Hepatocyte (in vitro differentiated cells): Measurements from ENCODE around the gene RPP25L. TPM values are rescaled to one million over a fixed set of nuclear protein-coding genes. Genes with fewer than 3 reads are reported as not detected.

Experiments
- DNase-seq: peaks from one replicate; pipeline ENCODE4 v3.0.0-alpha.2; 2016; ENCODE audit warnings: low spot score
- H2AFZ ChIP-seq: fragments of 200-600 bp; sonication (generic); 2 replicates; pipeline ENCODE4 v1.6.0; 2016; ENCODE audit warnings: antibody characterized with exemption, mild to moderate bottlenecking
- H3K27ac ChIP-seq: fragments of 200-600 bp; sonication (generic); 2 replicates; pipeline ENCODE4 v1.5.1; 2016; ENCODE audit warnings: mild to moderate bottlenecking
- H3K27me3 ChIP-seq: fragments of 200-600 bp; sonication (generic); 2 replicates; pipeline ENCODE4 v1.6.1; 2016
- H3K36me3 ChIP-seq: fragments of 200-600 bp; sonication (generic); replicated peaks from 2 replicates; pipeline ENCODE4 v1.5.1; 2016; ENCODE audit warnings: low read depth; ENCODE audit not compliant: insufficient read depth
- H3K4me1 ChIP-seq: fragments of 200-600 bp; sonication (generic); 2 replicates; pipeline ENCODE4 v1.5.1; 2016; ENCODE audit warnings: mild to moderate bottlenecking, moderate library complexity; ENCODE audit not compliant: insufficient read depth
- H3K4me2 ChIP-seq: fragments of 200-600 bp; sonication (generic); 2 replicates; pipeline ENCODE4 v1.6.0; 2016
- H3K4me3 ChIP-seq: fragments of 200-600 bp; sonication (generic); 2 replicates; pipeline ENCODE4 v1.5.1; 2016; ENCODE audit warnings: mild to moderate bottlenecking
- H3K79me2 ChIP-seq: fragments of 200-600 bp; sonication (generic); 2 replicates; pipeline ENCODE4 v1.6.0; 2017; ENCODE audit warnings: mild to moderate bottlenecking
- H3K9me2 ChIP-seq: fragments of 200-600 bp; sonication (generic); replicated peaks from 2 replicates; pipeline ENCODE4 v1.6.0; 2017; ENCODE audit warnings: mild to moderate bottlenecking; ENCODE audit not compliant: insufficient read depth
- H3K9me3 ChIP-seq: fragments of 200-600 bp; sonication (generic); 2 replicates; pipeline ENCODE4 v1.5.1; 2016; ENCODE audit warnings: low read depth, mild to moderate bottlenecking
- H4K20me1 ChIP-seq: fragments of 200-600 bp; sonication (generic); 2 replicates; pipeline ENCODE4 v1.6.0; 2016; ENCODE audit warnings: mild to moderate bottlenecking; ENCODE audit not compliant: insufficient read depth, poor library complexity, severe bottlenecking
- CTCF ChIP-seq: fragments of 200-600 bp; sonication (generic); IDR thresholded peaks from 2 replicates; pipeline ENCODE4 v1.5.1; 2016; ENCODE audit warnings: antibody characterized with exemption, mild to moderate bottlenecking; ENCODE audit not compliant: poor library complexity
- EZH2 ChIP-seq: fragments of 200-600 bp; sonication (generic); IDR thresholded peaks from 2 replicates; pipeline ENCODE4 v1.6.1; 2016; ENCODE audit warnings: antibody characterized with exemption, mild to moderate bottlenecking, borderline replicate concordance
- EZH2phosphoT487 ChIP-seq: fragments of 200-600 bp; sonication (generic); IDR thresholded peaks from one replicate; pipeline ENCODE4 v1.6.1; 2018; ENCODE audit warnings: antibody characterized with exemption, mild to moderate bottlenecking, low read depth, moderate library complexity; ENCODE audit not compliant: unreplicated experiment, severe bottlenecking
- WGBS: methylation state at CpG from one replicate; pipeline ENCODE4 v1.1.6; 2016; ENCODE audit warnings: low lambda C conversion rate; ENCODE audit errors: missing lambda C conversion rate; 5-methylcytosine and 5-hydroxymethylcytosine counted together
- polyA plus RNA-seq: library from polyadenylated mRNA; unstranded; fragments of >200 nt; fragmentation: Nextera tagmentation; extraction: Ambion mirVana; gene quantifications from 2 replicates; pipeline ENCODE4 v1.2.1, GENCODE V29; 2016
- small RNA-seq: library from RNA; depleted of rRNA; stranded (forward); fragments of <200 nt; gene quantifications from one replicate; pipeline ENCODE3, GENCODE V24; 2014
- total RNA-seq: library from RNA; depleted of rRNA; stranded (reverse); fragments of >200 nt; gene quantifications from 2 replicates; pipeline ENCODE4 v1.2.3, GENCODE V29; 2014

RPP25L gene
- total and polyA plus RNA-seq, 2 experiments from 2014 or later, result 30.0 to 35.7 TPM

- H3K36me3 ChIP-seq, result no peaks in the 10 kb centered on the region
- peaks cover 20% of the 10 kb centered on the region for H3K4me1 ChIP-seq
- no peak for DNase-seq
- no peaks in the 10 kb centered on the region for H3K27me3 ChIP-seq
- H3K4me3 ChIP-seq, result no peak overlapping the region
- no peaks in the 10 kb centered on the region for H3K9me2 ChIP-seq
- H4K20me1 ChIP-seq, result no peaks in the 10 kb centered on the region
- 78% methylated on average over 20 of the region's 21 CpGs for WGBS
- no peaks in the 10 kb centered on the region for H3K79me2 ChIP-seq
- H3K27ac ChIP-seq, result peak overlapping the region; percentile 73
- H2AFZ ChIP-seq, result no peak overlapping the region
- TF ChIP-seq CTCF (no peak), EZH2 (no peak), EZH2phosphoT487 (no peak)
- no peaks in the 10 kb centered on the region for H3K9me3 ChIP-seq
- H3K4me2 ChIP-seq, result peak overlapping the region; percentile 61
These were observed 51.2 kb downstream of the RPP25L start for GRCh38 chr9:34560599-34561214.

Small RNA genes within 50 kb of the gene (small RNA-seq; reads per million reads assigned to genes)
- gene CCL27, result not detected

Other genes starting within 250 kb of the RPP25L start
- 30.0 and 32.2 TPM in 2 replicates for gene MYORG, start 235.2 kb downstream of the RPP25L start, total RNA-seq
- 13.2 and 23.4 TPM in 2 replicates for gene MYORG, start 235.2 kb downstream of the RPP25L start, polyA plus RNA-seq
- gene FAM219A, start 153.5 kb downstream of the RPP25L start, total RNA-seq, result 8.8 and 9.5 TPM in 2 replicates
- 15.0 and 16.3 TPM in 2 replicates for gene FAM219A, start 153.5 kb downstream of the RPP25L start, polyA plus RNA-seq
- gene DNAI1, start 153.3 kb downstream of the RPP25L start, total RNA-seq, result 0.57 TPM in 1 of 2 replicates, not detected in the other
- not detected in 2 replicates for gene DNAI1, start 153.3 kb downstream of the RPP25L start, polyA plus RNA-seq
- gene ENHO, start 89.1 kb downstream of the RPP25L start, total RNA-seq, result 1.5 and 1.6 TPM in 2 replicates
- 5.3 and 9.4 TPM in 2 replicates for gene ENHO, start 89.1 kb downstream of the RPP25L start, polyA plus RNA-seq
- 2.1 and 4.7 TPM in 2 replicates for gene CNTFR, start 22.4 kb downstream of the RPP25L start, total RNA-seq
- gene CNTFR, start 22.4 kb downstream of the RPP25L start, polyA plus RNA-seq, result 7.0 and 7.5 TPM in 2 replicates
- gene DCTN3, start 8.4 kb upstream of the RPP25L start, total RNA-seq, result 60.3 and 75.0 TPM in 2 replicates
- 83.1 and 114 TPM in 2 replicates for gene DCTN3, start 8.4 kb upstream of the RPP25L start, polyA plus RNA-seq
- 0.27 TPM in 1 of 2 replicates, not detected in the other for gene ARID3C, start 17.0 kb upstream of the RPP25L start, total RNA-seq
- gene ARID3C, start 17.0 kb upstream of the RPP25L start, polyA plus RNA-seq, result 0.21 TPM in 1 of 2 replicates, not detected in the other
- 126 and 141 TPM in 2 replicates for gene SIGMAR1, start 25.7 kb upstream of the RPP25L start, total RNA-seq
- gene SIGMAR1, start 25.7 kb upstream of the RPP25L start, polyA plus RNA-seq, result 212 and 240 TPM in 2 replicates
- 46.1 and 53.2 TPM in 2 replicates for gene GALT, start 34.6 kb upstream of the RPP25L start, total RNA-seq
- 119 and 121 TPM in 2 replicates for gene GALT, start 34.6 kb upstream of the RPP25L start, polyA plus RNA-seq
- gene IL11RA, start 40.1 kb upstream of the RPP25L start, total RNA-seq, result 69.4 and 74.6 TPM in 2 replicates
- gene IL11RA, start 40.1 kb upstream of the RPP25L start, polyA plus RNA-seq, result 91.8 and 97.2 TPM in 2 replicates
- not detected in 2 replicates for gene CCL27, start 50.6 kb upstream of the RPP25L start, total RNA-seq
- gene CCL27, start 50.6 kb upstream of the RPP25L start, polyA plus RNA-seq, result 0.81 TPM in 1 of 2 replicates, not detected in the other
- not detected in 2 replicates for gene CCL19, start 79.2 kb upstream of the RPP25L start, total RNA-seq
- not detected in 2 replicates for gene CCL19, start 79.2 kb upstream of the RPP25L start, polyA plus RNA-seq
- not detected in 2 replicates for gene CCL21, start 98.0 kb upstream of the RPP25L start, total RNA-seq
- gene CCL21, start 98.0 kb upstream of the RPP25L start, polyA plus RNA-seq, result not detected in 2 replicates